ENCODE measurements around the gene ZNF526.
"Not testable (repeated sequence)": the region's sequence is repeated elsewhere in the genome, so short reads cannot be mapped to it uniquely, and the experiment has no call there.

Gene ZNF526

GRCh38 chr19:42248270-42249148 is 28.4 kb downstream of the ZNF526 start:
- DNase-seq = peak in 1 of 2 donors; percentile 34

- DNase-seq = no peak
Measured at GRCh38 chr19:42249149-42249750, 29.1 kb downstream of the ZNF526 start.

- no peak for DNase-seq
Measured at GRCh38 chr19:42249769-42250168, 29.7 kb downstream of the ZNF526 start.

DNA sequence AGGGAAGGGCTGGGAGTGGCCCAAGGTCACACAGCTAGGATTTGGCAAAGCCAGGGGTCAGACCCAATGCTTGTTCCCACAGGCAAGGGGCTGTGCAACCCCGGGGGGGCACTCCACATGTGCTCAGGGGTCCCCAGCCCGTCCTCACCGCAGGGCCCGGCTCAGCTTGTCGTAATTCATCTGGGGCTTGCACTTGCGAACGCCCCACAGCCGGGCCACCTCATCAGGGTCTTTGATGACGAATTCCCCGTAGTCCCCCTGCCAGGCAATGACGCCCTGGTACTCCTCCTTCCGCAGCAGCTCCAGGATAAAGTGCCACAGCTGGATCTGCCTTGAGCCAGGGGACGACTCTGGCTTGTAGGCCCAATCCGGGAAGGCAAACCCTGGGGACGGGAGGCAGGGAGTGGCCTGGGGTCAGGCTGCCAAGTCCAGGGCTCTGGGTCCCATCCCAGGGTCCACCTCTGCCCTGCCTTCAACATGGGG is 30.1 kb downstream of the ZNF526 start:
- DNase-seq = peak in 1 of 2 donors; percentile 31

DNA sequence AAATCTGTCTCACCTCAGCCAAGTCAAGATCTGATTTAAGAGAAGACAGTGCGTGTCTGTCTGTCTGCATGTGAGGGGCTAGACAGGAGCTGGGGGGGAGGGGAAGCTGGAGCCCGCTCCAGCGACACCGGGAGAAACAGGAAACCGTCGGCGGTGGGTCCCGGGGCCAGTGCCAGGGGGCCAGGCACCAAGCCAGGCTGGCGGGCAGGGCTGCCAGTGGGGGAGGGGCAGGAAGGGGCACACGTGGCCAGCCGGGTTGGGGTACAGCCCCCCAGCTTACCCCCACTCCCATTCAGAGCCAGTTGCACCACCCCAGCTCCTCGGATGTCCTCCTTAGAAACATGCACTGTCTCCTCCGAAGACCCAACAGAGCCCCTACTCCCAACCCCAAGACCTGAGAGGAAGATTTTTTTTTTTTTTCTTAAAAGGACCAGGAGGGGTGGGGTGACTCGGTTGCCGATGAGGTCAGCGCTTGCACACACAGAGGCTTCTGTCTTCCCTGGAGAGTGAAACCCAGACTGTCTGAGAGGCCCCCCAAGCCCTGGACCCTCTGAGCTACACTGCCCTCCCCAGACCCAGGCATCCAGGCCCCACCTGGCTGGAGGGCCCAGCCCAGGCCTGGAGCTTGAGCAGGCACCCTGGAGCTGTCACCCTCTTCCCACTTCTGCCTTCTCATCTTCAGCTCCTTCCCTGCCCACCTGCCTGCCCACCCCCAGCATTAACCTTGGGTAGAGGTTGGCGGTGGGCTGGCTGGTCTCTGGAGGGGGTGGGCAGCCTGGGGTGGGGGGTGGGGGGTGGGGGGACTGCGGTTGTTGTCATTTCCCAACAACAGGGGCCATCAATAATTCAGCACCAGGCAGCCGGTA is 30.8 kb downstream of the ZNF526 start:
- peak in 1 of 2 donors; percentile 25 for DNase-seq

GRCh38 chr19:42251572-42252358 is 31.7 kb downstream of the ZNF526 start:
- DNase-seq = peak in 1 of 2 donors; percentile 34

DNA sequence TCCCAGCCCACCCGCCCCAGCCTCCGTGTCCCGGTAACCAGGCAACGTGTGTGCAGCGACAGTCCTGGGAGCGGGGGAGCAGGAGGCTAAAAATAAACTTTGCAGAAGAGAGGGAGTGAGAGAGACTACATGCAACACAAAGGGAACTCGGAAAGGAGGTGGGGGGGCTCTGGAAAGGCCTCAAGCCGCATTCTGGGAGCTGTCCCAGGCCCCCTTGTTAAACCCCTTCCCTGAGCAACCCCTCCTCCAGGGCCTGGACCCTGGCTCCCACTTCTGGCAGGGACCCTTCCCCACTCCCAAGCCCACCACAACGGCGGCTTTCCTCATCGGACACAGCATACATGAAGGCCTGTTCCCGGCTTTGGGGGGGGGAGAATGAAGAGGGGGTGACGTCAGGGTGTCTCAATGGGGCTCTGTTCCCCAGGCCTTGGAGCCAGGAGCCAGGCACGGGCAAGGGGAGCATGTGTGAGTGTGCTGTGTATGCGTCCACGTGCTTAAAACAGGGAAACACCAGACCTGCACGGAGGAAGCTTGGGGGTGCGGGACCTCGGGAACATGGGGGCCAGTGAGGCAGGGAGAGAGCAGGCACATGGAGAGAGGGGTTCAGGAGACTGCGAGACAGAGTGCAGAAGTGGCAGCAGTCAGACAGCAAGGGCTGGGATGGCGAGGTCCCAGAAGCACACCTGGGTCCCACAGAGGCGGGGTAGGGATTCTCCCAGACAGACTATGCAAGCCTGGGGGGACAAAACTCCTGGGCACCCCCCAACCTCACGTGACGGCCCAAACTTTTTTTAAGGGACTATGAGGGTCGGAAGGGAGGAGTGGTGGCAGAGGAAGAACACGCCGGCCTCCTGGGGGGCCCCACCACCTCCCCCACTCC is 32.5 kb downstream of the ZNF526 start:
- peak in 1 of 2 donors; percentile 34 for DNase-seq

- DNase-seq = peak; percentile 47 to 61
Measured at GRCh38 chr19:42253245-42254088, 33.4 kb downstream of the ZNF526 start.

DNA sequence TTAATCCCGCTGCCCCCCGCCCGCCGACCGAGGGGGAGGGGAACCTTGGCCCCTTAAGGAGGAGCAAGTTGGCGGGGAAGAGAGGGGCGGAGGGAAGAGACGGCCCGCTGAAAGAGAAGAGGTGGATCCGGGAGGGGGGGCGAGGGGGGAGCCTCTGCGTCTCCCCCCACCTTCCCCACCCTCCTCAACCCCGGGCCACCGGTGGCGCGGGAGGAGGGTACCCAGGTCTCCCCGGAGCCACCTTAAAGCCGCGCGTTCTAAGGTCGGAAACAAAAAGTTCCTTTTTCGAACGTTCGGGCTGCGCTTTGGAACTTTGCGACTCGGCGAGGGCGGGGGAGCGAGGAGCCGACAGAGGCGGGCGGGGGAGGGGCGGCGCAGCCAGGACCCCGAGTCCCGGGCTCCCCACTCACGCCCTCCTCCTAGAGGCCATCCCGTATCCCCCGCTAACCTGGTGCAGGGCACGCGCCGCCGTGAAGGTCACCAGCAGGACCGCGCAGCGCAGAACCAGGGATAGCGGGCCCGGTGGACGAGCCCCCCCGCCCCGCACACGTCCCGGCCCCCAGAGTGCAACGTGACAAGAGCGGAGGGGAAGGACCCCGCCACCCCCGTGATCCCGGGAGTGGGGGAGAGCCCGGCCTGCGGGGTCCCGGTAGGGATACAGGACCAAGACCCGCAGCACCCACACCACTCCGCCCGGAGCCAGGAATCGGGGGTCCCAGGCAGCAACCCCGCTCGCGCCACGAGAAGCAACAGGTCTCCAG is 34.2 kb downstream of the ZNF526 start:
- DNase-seq = peak; percentile 78 to 81

DNA sequence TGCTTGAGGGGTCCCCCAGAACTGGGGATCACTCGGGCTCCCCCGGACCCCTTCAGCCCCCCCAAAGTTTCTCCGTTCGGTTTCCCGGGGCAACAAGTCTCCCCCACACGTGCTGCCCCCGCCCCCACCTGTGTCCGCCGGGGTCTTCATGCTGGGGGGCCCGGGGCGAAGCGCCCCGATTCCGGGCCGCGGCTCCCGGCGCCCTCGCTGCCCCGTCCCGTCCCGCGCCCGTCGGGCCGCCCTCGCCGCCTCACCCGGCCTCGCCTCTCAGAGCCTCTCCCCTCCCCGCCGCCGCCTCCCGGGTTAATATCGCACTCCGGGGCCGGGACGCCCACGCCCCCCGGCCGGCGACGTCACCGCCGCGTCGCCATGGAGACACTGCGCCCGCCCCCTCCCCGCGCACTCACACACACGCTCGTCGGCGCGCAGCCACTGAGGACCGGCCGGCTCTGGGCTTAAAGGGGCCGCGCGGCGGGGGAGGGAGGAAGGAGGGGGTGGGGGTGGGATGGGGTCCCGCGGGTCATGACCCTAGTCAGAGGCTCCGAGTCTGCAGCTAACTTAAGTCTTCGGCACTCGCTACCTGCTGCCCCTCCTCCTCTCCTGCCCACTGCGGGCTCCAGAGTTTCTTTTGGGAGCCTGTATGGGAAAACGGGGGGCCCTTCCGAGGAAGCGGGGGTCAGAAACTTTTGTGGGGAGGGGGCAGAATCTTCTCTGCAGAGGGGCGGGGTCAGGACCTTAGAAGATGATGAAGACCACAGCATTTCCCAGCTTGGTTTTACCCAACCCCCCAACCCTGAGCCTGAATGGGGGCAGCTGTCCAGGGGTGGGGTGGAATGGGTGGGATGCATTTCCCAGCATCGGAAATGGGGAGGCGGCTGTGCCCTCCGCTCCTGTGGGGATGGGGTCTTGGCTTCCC is 35.0 kb downstream of the ZNF526 start, which contains the start of gene ERF:
Gene ERF, minus strand, starts transcription at position 279 of the 916 bp plus-strand sequence. Its CDS starts 129 bp downstream, at position 150.
- peak; percentile 94 to 96 for DNase-seq

- DNase-seq = no peak
Measured at GRCh38 chr19:42255766-42256745, 35.9 kb downstream of the ZNF526 start.

GRCh38 chr19:42257842-42258241 is 37.7 kb downstream of the ZNF526 start:
- not testable (repeated sequence) for DNase-seq

DNA sequence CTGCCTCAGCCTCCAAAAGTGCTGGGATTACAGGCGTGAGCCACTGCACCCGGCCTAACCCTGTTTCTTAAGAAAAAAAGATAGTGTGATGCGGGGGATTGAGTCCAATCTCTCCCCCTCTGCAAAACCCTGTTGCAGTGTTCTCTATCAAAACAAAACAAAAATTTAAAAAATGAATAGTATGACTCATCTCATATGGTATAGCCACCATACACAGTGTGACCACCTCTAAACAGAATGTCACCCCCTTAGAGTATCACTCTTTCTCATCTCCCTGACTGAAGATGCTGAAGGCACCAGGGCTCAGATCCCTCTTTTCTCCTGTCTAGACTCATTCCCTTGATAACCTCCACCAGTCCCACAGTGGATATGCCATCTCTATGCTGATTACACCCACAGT is 41.7 kb downstream of the ZNF526 start:
- DNase-seq = no peak

- DNase-seq = not testable (repeated sequence)
Measured at GRCh38 chr19:42266105-42266504, 46.0 kb downstream of the ZNF526 start.

DNA sequence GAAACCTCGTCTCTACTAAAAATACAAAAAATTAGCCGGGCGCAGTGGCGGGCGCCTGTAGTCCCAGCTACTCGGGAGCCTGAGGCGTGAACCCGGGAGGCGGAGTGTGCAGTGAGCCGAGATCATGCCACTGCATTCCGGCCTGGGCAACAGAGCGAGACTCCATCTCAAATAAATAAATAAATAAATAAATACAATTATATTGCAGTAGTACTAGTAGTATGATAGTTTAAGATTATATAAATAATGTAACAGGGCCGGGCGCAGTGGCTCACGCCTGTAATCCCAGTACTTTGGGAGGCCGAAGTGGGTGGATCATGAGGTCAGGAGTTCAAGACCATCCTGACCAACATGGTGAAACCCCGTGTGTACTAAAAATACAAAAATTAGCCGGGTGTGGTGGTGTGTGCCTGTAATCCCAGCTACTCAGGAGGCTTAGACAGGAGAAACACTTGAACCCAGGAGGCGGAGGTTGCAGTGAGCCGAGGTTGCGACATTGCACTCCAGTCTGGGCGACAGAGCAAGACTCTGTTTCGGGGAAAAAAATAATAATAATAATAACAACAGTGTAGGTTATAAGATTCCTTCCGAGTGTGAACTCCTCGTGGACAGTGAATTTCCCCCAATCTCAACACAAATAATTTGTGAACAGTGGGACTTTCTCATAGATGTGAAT is 47.0 kb downstream of the ZNF526 start:
- not testable (repeated sequence) for DNase-seq

GRCh38 chr19:42267644-42268141 is 47.6 kb downstream of the ZNF526 start:
- DNase-seq = no peak

Data from CD4-positive, alpha-beta T cell treated with Interleukin-4 for 1 hour (primary cell).